Measurements from ENCODE around the gene FGF8.

The FGF8 gene

DNA sequence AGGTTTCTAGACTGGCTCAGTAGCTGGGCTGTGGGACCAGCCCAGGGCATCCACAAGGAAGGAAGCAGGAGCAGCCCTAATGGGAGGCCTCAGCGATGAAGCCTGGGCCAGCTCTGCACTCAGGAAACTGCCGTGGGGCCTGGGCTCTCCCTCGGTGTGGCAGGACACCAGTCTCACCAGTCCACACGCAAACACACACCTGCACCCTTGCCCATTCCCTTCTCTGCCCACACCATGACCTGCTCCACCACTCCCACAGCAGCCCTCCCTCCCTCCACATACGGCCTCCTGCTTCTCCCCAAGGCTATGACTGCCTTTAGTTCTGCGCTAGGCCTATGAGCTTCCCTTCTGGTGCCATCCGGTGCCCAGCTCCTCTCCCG is 7.1 kb downstream of the FGF8 start:
- no peak for DNase-seq (ENCODE audit: low read depth)

DNA sequence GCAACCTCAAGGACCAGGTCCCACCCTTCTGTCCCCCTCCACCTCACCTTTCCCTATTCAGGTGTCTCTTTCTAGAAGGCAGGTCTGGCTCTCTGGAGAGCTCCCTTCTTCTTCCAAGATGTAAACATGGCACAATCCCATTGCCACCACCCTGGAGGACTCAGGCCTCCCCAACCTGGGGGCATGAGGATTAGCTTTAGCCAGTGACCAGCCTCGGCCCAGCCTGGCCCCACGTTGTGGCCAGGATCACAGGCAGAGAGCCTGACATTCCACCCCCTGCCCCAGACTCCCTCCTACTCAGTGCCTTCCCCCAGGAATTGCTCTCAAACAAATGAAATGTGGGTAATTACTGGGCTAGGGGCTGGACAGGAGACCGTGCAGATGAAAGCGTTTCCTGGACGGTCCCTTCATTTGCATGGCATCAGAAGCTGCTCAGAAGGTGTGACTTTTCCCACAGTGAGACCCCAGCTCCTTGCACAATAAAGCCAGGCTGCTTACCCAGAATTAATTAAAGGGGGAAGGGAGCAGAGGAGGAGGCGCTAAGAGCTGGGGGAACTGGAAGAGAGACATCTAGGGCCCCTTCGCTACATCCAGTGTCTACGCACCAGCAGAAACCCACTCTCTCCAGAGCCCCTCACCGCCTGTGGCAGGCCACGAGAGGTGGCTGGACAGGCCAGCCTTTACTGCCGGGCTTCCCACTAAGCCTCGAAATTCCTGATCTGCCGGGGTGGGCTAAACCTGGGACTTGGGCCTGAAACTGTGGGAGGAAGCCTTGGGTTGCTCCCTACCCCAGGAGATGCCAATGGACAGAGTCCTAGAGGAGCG is 7.7 kb downstream of the FGF8 start:
- no peak for DNase-seq (ENCODE audit: low read depth)

DNA sequence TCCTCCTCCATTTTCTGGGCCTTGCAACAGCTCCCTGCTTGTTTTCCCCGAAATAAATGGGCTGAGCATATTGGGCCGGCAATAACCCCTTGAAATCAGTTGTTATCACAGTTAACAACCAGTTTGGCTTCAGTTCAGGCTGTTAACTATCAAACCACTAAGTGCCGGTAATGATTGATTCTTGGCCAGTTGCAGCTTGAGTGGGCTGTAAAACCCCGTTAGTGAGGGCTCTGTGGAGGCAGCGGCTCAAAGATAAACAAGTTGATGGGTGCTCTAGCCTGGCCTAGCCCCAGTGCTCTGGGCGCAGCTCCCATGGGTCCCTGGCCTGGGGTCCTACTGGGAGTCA is 8.3 kb downstream of the FGF8 start:
- DNase-seq (ENCODE audit: low read depth): no peak

DNA sequence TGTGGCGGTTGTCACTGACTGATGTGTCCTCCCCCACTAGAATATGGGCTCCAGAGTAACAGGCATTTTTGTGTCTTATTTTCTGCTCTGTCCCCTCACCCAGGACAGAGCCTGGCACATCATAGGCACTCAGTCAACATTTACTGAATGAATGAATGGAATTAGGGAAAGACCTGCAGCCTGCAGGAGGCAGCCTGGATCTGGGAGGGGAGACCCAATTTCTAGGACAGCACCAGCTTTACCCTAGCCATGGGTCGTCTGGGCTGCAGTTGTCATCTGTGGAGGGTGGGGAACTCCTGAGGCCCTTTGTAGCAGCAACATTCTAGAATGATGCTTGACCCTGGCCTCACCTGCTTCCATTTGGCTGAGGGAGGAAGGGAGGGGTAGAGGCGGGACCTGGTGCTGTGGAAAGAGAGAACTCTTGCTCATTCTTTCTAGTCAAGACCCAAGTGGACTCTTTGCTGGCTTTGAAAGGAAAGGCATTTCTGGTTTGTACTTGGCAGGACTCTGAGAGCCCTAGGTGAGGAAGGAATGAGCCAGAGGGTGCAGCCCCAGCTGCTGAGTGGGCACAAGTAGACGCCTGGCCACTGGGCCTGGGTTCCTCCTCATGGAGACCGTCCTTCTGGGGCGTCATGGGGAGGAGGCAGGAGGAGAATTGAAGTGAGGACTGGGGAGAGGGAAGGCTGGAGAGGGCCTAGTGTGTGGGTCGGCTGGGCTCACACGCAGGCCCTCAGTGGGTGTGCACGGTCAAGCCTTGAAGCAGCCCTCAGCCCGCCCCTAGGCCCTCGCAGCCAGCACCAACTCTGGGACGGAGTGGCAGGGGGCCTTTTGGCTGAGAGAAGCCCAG is 8.9 kb downstream of the FGF8 start:
- no peak for DNase-seq (ENCODE audit: low read depth)

DNA sequence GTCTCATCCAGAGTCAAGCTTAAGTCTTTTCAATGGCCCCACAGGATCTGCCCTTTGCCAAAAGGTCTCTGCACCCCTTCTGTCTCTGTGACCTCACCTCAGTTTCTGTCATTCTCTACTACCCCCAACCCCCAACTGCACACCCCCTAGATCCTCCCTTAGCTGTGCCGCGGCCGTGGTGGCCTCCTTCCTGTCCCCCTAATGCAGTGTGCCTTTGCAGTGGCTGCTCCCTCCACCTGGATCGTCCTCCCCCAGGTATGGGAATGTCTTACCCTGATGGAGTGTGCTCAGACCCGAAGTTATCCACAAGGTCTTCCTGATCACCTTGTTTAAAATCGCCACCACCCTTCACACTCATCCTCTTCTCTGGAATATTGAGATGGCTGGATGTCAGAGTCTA is 9.6 kb downstream of the FGF8 start:
- no peak for DNase-seq (ENCODE audit: low read depth)

DNA sequence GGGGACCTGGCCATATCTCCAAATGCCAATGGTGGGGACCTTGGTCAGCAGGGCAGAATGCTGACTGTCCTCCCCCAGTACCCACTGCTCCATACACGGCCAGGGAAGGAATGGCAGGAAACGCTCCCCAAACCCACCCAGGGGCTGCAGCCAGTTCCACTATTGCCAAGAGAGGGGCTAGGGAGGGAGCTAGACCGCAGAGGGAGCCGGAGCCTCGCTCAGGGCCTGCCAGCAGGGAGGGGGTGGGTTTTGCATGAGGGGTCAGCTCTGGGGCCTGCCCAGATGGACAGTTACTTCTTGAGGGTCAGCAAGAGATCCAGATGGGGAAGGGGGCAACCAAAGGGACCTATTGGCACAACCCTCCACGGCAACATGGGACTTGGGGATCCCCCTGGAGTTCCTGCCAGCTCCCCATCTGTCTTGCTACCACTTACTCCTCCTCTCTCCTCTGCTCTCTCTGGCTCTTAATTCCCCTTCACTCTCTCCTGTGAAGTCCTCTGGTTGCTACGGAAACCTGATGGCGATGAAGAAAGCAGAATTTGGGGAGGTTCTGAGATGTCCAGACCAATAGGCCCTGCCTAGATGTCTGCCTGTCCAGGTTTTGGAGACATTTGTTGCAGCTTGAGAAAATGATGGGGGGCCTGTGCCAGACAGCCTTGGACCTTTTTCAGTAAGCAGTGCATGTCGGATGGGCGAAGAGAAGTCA is 12.6 kb downstream of the FGF8 start:
- DNase-seq (ENCODE audit: low read depth): no peak

DNA sequence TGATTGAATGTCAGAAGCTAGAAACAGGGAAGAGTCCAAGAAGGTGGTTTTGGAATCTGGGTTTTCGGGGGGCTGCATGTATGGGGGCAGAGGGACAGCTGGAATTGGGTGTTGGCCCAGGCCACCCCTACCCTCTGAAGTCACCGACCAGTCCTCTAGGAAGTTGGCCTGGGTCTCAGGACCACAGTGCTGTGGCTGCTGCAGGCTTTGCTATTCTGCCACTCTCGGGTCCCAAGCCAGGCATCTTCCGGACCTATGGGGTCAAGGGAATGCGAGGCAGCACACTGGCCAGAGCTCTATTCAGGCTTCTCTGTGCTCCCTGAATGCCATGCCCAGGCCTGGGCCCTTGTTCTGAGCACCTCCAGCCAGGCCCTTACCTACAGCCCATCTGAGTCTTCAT is 13.2 kb downstream of the FGF8 start:
- DNase-seq (ENCODE audit: low read depth): no peak

DNA sequence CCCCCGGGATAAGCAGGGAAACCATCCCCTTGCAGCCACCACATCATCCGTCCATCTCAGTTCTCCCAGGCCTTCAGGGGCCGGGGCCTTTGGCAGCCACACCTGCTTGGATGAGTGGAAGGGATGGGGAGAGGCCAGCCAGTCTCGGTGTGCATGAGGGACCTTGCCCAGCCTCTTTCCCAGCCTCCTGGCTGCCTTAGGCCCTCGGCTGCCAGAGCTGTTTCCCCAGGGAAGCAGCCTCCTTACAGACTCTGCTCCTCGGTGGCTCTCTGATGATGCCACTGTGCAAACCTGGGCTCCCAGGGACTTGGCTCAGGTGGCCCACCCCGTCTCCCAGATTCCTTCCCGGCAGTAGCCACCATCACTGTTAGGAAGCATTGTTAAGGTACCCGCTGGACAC is 14.7 kb downstream of the FGF8 start:
- DNase-seq (ENCODE audit: low read depth): no peak

DNA sequence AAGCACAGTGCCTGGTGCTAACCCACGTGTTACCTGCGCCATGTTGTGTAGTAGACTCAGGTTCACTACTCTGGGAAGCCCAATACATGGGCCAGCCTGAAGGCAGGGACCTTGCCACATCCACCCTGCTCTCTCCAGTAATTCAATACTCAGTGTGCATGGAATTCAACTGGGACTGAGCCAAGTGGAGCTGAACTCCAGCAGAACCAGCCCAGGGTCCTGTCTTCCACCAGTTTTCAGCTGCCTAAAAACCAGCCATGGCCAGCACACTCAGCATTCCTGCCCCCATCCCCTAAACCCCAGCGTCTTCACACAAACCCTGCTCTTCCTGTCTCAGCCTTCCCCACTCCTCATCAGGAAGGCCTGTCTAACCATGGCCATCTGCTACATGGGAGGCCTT is 15.4 kb downstream of the FGF8 start:
- DNase-seq (ENCODE audit: low read depth): no peak

DNA sequence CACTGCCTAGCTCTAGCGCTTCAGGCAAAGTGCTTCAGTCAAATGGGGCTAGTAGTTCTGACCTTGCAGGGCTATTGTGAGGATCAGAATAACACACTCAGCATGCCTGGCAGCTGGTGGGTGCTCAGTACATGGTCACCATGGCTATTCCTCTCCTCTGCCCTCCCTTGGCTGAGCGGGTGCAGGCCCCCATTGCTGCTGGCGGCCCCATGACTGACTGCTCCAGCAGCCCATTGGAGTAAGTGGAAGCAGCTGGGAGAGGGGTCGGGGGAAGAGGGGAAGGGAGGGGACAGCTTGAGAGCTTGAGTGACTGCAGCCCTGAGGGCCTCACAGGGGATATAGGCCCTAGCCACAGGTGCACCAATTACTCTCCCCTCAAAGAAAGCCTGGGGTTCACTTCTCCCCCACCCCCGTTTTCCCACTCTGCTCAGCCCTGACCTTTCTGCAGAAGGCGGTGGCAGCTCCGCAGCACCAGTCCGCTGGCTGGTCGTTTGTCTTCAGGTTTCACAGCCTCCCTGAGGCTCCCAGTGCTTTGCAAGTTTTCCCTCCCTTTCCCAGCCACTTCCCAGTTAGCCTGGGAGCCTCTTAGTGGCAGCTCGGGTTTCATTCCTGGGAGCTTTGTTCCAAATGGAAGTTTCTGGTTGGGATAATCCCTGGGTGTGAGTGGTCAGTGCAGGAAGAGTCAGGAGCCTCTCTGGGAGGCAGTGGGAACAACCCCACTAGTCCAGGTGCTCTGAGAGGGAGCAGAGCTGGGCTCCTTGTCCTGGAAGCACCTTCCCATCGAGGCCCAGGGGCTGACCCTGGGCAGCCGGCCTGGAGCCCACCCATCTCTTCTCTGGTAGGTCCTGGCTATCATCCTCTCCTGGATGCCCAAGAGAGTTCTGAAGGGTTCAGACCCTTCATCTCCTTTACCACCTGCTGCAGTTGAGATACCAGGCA is 16.3 kb downstream of the FGF8 start:
- DNase-seq (ENCODE audit: low read depth): no peak

DNA sequence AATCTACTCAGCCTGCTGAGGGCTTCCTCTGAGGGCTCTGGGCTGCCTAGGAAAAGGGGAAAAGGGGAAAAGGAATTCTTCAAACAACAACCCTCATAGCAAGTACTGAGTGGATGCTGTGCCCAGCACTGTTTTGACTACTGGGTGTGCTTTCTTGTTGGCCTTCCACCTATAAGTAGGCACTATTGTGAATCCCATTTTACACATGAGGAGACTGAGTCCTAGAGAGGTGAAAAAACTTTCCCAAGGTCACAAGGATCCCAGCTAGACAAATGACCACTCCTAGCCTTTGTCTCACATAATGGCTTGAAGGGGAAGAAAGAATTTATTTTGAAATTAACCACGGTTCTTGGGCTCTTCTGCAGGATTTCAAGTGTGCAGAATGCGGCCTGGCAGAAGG is 17.1 kb downstream of the FGF8 start:
- no peak for DNase-seq (ENCODE audit: low read depth)

DNA sequence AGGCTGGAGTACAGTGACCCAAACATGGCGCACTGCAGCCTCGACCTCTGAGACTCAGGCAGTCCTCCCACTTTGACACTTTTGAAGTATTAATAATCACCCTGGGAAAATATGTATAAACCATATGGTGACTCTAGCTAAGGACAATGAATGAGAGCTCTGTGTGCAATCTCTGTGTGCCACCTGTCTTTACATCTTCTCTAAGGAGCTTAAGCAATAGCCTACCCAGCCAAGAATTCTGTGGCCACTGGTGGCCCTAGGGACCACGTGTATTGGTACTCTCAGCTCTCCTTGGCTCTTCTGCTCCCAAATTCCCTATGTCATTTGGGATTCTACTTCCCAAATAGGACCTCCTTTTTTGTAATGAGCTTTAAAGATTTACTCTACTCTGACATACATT is 23.7 kb downstream of the FGF8 start:
- DNase-seq (ENCODE audit: low read depth): no peak

DNA sequence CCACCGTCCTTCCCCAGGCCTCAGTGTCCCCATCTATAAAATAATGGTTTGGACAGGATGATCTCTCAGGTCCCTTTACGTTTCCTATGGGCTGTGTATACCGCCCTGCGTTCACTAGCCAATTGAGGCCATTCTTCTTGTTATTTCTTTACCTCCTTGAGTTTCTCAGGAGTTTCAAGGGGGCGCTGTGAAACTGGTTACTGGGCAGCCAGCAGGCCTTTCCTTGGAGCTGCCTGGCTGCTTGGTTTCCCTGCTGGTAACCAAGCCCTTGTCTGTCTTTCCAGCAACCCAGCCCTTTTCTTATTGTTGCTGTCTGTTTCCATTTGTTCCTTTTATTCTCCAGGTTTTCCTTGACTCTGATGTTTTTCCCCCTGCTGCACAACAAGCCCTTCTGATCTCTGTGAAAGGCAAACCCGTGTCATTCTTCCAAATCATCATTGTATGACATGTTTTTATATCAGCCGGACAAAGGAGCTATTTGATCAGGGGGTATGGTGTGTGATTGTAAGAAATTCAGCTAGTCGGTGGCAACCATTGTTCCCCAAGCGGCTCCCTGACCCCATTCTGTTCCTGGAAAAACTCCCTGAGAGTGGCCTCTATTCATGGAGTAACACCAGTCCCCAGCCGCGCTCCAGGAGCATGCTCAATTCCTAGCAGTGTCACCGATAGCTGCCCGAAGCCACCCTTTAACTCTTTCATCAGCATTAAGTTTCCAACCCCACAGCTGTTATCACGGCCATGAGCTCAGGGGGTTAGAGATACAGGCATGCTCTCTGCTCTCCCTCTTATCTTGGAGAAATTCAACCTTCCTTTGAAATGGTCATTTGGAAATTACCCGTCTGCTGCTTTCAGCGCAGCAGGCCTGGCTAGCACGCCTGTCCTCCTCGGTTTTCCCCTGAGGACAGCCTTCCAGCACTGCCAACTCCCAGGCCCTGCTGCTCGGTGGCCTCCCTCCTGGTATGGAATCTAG is 26.6 kb downstream of the FGF8 start:
- DNase-seq (ENCODE audit: low read depth): no peak

DNA sequence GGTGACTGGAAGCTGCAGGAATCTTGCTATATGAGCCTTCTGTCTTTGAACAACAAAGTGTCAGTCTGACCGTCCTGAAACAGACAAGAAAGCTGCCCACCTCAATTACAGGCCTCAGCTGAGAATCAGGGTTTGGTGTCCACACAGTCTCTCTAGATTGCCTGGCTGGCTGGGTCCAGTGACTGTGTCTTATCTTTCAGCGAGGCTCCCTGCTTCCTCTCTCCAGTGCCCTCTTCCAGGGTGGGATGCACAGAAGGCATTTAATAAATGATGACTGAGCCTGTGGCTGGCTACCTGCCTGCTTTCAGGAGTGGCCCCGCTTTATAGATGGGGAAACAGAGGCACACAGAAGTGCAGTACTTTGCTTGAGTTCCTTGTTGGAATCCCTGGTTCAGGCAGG is 27.4 kb downstream of the FGF8 start:
- no peak for DNase-seq (ENCODE audit: low read depth)

DNA sequence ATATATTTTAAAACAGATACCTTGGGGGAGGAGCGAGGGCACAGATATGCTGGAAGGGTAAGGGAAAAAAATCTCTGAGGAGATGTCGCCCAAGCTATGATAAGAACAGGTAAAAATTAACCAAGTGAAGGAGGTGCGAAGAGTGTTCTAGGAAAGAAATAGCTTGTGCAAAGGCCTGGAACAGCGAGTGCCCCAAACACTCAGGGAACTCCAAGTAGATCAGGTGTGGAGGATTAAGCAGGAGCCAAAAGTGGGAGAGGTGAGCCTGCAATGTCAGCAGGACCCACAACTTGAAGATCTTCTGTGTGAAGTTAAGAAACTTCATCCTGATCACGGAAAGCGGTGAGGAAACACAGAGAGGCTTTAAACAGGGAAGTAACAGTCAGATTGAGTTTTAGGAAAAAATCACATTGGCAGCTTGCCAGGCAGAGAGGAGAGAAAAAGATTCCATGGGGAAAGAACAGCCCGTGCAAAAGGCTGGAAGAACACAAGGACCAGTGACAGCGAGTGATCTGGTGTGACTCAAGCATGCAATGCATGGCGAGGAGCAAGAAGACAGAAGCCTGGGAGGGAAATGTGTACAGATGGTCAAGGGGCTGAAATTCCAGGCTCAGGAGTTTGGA is 30.7 kb downstream of the FGF8 start:
- no peak for DNase-seq (ENCODE audit: low read depth)

DNA sequence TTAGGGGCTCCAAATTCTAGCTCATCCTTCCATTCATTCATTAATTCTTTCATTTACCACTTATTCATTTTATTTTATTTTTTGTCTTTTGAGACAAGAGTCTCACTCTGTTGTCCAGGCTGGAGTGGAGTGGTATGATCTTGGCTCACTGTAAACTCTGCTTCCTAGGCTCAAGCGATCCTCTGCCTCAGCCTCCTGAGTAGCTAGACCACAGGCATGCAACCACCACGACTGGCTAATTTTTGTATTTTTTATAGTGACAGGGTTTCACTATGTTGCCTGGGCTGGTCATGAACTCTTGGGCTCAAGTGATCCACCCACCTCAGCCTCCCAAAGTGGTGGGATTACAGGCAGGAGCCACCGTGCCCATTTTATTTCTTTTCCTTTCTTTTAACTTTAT is 31.6 kb downstream of the FGF8 start:
- DNase-seq (ENCODE audit: low read depth): no peak

DNA sequence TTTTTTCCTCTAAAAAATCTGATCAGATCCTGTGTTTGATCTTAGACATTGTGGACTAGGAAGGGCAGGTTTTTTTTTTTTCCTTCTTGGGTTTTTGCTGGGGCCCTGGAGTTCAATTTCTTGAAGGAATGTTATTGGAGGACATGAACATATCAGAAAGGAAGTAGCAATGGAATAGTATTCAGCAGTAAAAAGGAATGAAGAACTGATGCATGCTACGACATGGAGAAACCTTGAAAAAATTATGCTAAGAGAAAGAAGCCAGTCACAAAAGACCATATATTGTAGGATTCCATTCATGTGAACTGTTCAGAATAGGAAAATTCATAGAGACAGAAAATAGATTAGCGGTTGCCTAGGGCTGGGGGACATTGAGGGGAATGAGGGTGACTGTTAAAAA is 34.0 kb downstream of the FGF8 start:
- no peak for DNase-seq (ENCODE audit: low read depth)

DNA sequence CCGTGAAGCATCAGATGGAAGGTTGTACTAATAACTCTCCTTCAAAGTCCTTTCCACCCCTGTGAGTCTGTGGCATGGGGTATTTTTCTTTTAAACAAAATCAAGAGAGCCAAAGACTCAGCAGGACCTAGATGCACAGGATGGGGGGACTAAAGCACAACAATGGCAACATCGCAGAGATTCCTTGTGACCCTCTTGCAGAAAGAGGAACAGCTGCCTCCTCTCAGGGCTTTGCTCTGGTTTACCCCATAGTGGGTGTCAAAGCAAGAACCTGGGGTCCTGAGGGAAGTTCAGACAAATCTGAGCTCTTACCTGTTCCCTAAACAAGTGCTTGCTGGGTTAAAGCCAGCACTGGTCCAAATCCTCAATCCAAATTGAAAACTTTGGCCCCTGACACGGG is 39.2 kb downstream of the FGF8 start:
- no peak for DNase-seq (ENCODE audit: low read depth)

DNA sequence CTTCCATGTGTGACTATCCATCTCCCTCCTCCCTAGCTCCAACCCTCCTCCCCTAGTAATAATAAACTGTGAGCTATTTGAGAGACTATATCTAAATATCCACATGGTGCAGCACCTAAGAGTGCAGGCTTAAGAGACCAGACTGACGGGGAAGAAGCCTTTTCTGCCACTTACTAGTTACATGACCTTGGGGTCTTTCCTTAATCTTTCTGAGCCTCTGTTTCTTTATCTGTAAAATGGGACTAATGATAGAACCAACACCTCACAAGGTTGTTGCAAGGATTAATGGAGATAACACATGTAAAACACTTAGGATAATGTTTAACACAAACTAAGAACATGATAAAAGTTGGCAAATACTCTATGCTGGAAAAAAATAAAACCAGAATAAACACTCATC is 43.8 kb downstream of the FGF8 start:
- DNase-seq (ENCODE audit: low read depth): no peak

DNA sequence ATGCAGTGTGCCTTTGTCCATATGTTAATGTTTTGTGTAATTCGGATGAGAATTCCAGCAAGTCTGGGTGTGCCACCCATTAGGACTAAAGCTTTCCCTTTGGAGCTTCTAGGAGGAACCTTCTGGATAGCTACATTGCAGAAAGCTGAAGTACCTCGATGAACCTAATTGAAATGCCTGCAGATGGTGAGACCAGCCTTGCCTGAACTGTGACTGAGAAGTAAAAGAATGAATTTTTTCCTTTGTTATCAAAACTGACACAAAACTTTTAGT is 49.9 kb downstream of the FGF8 start:
- no peak for DNase-seq (ENCODE audit: low read depth)
